HG03139 (cell line): ENCODE data around the gene MEOX1.

Experiments
- ATAC-seq: cut with Tn5 transposase; IDR thresholded peaks from one replicate; pipeline ENCODE4 v1.9.1; 2021; ENCODE audit not compliant: unreplicated experiment

Gene MEOX1

GRCh38 chr17:43680461-43680860, 18.7 kb upstream of the MEOX1 start:
- no peak for ATAC-seq

DNA sequence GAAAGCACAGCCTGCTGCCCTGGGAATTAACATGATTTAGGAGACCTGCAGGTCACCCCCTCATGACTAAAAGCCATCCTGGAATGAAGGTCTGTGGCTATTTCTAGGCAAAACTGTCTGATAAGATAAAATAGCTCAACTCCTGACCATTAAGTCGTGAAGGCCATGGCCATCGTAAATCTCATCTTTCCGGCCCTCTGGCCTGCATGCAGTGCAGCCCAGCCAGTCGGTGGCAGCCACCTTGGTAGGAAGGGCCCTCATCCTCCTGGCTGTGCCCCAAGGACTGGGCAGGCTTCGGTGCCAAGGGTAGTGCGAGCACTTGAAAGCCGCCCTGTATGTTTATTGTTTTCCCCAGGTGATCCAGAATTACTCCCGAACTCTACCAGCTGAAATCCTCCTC, 18.2 kb upstream of the MEOX1 start:
- no peak for ATAC-seq

- no peak for ATAC-seq
Measured at GRCh38 chr17:43679401-43679800, 17.7 kb upstream of the MEOX1 start.

- no peak for ATAC-seq
Measured at GRCh38 chr17:43676471-43676870, 14.7 kb upstream of the MEOX1 start.

GRCh38 chr17:43674394-43674793, 12.7 kb upstream of the MEOX1 start:
- no peak for ATAC-seq

- no peak for ATAC-seq
Measured at GRCh38 chr17:43673516-43674323, 12.0 kb upstream of the MEOX1 start.

- no peak for ATAC-seq
Measured at GRCh38 chr17:43671755-43672519, 10.2 kb upstream of the MEOX1 start.

GRCh38 chr17:43671031-43671692, 9.4 kb upstream of the MEOX1 start:
- ATAC-seq: no peak

DNA sequence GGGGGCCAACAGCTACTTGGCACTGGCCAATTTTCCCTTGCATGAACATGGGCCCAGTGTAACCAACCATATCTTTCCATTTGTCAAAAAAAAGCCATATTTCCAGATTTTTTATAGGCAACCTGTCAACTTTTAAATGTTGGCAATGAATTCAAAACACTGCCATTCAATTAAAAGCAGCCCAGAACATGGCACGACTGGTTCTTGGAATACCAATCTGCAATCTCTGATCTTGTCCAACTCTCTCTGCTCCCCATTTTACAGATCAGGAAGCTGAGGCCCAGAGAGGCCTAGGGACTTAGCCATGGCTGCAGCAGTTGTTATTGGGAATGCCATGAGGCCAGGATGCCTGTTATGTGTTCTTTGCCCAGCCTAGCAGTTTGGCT, 8.9 kb upstream of the MEOX1 start:
- ATAC-seq: no peak

DNA sequence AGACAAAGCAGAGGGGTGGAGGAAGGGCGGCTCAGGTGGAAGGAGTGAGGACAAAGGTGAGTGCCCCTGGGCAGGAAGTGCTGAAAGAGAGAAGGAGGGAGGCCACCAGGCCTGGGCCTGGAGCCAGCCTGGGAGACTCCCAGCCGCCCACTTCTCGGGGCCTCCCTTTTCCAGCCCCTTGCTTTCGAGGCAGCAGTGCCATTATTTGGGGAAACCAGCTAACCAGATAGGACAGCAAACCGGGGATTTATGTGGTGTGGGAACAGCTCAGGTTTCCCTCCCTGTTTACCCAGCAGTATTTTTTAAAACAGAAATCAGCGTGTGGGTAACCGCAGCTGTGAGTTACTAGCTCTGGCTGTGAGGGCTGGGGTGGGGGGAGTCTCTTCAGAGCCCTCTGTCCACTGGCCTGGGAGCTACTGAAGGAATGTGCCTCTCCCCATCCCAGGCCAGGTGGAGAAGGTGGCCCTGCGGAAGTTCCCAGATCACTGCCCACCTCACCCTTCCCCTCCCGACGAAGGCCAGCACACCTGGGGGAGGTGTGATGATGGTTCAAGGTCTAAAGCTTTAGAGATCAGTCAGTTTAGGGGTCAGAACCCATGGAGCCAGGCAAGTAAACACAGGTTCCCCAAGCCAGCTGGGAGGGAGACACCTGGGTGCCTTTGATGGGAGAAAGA, 8.4 kb upstream of the MEOX1 start:
- no peak for ATAC-seq

- no peak for ATAC-seq
Measured at GRCh38 chr17:43667947-43668348, 6.2 kb upstream of the MEOX1 start.

DNA sequence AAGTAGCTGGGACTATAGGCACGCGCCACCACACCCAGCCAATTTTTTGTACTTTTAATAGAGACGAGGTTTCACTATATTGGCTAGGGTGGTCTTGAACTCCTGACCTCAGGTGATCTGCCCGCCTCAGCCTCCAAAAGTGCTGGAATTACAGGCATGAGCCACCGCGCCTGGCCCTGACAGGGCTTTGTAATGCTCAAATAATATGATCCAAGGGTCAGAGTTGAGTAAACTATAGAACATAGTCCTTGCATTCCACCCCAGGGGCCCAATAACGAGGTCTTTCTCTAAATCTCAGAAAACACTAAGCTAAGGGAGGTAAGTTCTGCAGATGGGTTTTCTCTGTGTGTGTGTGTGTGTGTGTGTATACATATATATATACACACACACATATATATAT, 5.8 kb upstream of the MEOX1 start:
- ATAC-seq: no peak

GRCh38 chr17:43665937-43666236, 4.2 kb upstream of the MEOX1 start:
- no peak for ATAC-seq

GRCh38 chr17:43665084-43665936, 3.6 kb upstream of the MEOX1 start:
- no peak for ATAC-seq

DNA sequence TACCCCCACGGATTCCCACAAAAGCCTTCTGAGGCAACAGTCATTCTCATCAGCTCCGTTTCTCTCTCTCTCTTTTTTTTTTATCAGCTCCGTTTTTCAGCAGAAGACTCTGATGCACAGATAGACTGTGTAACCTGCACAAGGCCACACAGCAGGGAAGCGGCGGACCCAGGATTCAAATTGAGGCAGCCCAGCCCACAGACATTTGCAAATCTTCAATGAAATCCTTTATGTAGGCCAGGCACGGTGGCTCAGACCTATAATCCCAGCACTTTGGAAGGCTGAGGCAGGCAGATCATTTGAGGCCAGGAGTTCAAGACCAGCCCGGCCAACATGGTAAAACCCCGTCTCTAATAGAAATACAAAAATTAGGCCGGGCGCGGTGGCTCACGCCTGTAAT, 2.4 kb upstream of the MEOX1 start:
- ATAC-seq: no peak

DNA sequence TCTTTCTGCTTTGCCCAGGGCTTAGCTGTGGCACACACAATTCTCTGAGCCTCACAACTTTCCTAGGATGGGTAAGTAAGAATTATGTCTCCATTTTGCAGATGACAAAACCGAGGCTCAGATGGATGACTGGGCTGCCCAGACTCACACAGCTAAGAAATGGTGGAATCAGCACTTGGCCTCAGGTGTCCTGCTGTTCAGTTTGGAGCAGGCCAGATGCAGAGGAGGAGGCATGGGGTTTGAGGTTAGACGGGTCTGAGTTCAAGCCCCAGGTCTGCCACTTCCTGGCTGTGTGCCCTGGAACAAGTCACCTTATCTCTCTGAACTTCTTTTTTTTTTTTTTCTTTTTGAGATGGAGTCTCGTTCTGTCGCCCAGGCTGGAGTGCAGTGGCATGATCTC, 1.7 kb upstream of the MEOX1 start:
- no peak for ATAC-seq

GRCh38 chr17:43662413-43663141, 855 bp upstream of the MEOX1 start:
- no peak for ATAC-seq

DNA sequence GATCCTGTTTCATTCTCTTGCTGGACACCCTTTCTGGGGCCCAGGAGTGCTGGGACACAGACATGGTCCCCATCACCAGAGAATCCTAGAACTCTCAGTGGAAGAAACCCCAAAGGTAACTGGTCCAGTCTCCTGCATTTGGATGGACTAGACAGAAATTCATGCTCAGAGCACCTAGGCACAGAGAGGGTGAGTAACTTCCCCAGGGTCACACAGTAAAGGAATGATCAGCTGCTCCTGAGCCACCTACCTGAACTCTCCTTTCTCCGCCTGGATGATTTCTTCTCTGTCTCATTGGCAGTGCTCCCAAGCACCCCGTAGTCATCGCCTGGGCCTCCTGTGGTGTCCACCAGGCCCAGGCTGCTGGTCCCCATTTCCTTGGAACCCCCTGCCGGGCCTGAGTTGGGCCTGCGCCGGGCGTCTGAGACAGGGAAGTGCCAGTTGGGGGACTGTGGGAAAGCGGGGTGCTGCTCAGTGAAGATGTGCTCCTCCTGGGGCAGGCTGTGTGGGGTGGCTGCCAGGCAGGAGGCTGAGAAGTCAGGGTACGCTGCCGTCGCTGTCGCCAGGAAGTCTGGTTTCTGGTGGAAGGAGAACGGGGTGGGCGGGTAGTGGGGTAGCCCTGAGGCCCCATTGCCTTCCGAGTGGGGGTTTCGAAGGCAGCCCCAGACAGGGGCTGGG, 767 bp downstream of the MEOX1 start:
- ATAC-seq: no peak

GRCh38 chr17:43659823-43660617, 1.7 kb downstream of the MEOX1 start:
- no peak for ATAC-seq
